ENCODE measurements around the gene HSP90B1.

The HSP90B1 gene

DNA sequence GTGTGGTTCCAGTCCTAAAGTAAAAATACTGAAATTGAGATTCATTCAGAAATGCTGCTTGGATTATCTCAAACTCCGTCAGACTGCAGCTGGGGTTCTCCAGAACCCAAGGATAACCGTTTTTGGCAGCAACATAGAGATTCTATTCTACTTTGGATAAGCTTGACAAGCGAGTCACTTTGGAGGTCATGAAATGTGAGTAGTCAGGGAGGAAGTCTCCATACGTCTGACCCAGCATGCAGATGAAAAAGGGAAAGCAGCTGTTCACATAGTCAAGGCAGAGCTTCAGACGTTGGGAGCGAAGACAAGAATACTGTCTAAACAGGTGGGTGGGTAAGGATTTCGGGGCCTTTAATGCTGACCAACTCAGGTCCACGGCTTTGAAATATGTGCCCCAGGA, 14.9 kb upstream of the HSP90B1 start (continued):
- no peak for TF ChIP-seq ZNF23 (tag by site-specific recombination; IDR thresholded peaks at IDR 0.05; ENCODE audit: borderline replicate concordance)
- no peak for TF ChIP-seq ZNF354C (tag by site-specific recombination; IDR thresholded peaks at IDR 0.05; ENCODE audit: borderline replicate concordance, low read depth)
- TF ChIP-seq ZNF157 (tag by site-specific recombination; IDR thresholded peaks at IDR 0.05) = no peak
- TF ChIP-seq, protein P1, sequence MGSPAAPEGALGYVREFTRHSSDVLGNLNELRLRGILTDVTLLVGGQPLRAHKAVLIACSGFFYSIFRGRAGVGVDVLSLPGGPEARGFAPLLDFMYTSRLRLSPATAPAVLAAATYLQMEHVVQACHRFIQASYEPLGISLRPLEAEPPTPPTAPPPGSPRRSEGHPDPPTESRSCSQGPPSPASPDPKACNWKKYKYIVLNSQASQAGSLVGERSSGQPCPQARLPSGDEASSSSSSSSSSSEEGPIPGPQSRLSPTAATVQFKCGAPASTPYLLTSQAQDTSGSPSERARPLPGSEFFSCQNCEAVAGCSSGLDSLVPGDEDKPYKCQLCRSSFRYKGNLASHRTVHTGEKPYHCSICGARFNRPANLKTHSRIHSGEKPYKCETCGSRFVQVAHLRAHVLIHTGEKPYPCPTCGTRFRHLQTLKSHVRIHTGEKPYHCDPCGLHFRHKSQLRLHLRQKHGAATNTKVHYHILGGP (tag by site-specific recombination; IDR thresholded peaks at IDR 0.05) = no peak
- no peak for TF ChIP-seq KLF8 (tag by site-specific recombination; IDR thresholded peaks at IDR 0.05)
- TF ChIP-seq, protein P2, sequence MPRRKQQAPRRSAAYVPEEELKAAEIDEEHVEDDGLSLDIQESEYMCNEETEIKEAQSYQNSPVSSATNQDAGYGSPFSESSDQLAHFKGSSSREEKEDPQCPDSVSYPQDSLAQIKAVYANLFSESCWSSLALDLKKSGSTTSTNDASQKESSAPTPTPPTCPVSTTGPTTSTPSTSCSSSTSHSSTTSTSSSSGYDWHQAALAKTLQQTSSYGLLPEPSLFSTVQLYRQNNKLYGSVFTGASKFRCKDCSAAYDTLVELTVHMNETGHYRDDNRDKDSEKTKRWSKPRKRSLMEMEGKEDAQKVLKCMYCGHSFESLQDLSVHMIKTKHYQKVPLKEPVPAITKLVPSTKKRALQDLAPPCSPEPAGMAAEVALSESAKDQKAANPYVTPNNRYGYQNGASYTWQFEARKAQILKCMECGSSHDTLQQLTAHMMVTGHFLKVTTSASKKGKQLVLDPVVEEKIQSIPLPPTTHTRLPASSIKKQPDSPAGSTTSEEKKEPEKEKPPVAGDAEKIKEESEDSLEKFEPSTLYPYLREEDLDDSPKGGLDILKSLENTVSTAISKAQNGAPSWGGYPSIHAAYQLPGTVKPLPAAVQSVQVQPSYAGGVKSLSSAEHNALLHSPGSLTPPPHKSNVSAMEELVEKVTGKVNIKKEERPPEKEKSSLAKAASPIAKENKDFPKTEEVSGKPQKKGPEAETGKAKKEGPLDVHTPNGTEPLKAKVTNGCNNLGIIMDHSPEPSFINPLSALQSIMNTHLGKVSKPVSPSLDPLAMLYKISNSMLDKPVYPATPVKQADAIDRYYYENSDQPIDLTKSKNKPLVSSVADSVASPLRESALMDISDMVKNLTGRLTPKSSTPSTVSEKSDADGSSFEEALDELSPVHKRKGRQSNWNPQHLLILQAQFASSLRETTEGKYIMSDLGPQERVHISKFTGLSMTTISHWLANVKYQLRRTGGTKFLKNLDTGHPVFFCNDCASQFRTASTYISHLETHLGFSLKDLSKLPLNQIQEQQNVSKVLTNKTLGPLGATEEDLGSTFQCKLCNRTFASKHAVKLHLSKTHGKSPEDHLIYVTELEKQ (tag by site-specific recombination; IDR thresholded peaks at IDR 0.05; ENCODE audit: borderline replicate concordance) = no peak

DNA sequence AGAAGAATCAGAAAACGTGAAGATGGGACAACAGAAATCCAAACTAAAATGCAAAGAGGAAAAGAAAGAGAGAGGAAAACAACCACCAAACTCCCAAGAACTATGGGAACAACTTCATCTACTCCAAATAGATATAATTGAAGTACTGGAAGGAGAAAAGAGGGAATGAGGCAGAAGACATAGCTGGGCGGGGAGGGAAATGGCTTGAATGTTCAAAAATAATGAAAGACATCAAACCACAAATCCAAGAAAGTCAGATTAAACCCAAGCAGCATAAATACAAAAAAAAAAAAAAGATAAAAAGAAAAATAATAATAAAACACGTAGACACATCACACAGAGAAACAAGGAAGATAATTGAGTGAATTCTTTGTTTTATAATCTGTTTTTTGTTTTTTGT, 12.3 kb upstream of the HSP90B1 start:
- no peak overlapping the region for H3K4me3 ChIP-seq (ENCODE audit: low read depth, low read length)
- POLR2A ChIA-PET = interaction anchor here (2.0 kb wide), 1 partner anchor 12 kb away, joined by 15 read pairs; the partner anchor contains the start of gene HSP90B1
- CTCF ChIA-PET = interaction anchor here (0.8 kb wide), 1 partner anchor 191 kb away, joined by 3 read pairs; no protein-coding TSS in a partner anchor
- no peak overlapping the region for H3K27ac ChIP-seq (ENCODE audit: extremely low read depth, low read depth, low read length)
- H3K36me3 ChIP-seq (ENCODE audit: control insufficient read depth in 2 of 2, insufficient read depth in 1 of 2, low read length in 2 of 2) = no peaks in the 10 kb centered on the region
- no peaks in the 10 kb centered on the region for H3K4me1 ChIP-seq (ENCODE audit: control insufficient read depth, insufficient read depth, low read length)
- H3K9me3 ChIP-seq (ENCODE audit: control insufficient read depth, insufficient read depth, low read depth, low read length) = no peaks in the 10 kb centered on the region
- no peak for TF ChIP-seq ZNF510 (tag by site-specific recombination; IDR thresholded peaks at IDR 0.05; ENCODE audit: insufficient replicate concordance)
- TF ChIP-seq ZNF558 (tag by site-specific recombination; IDR thresholded peaks at IDR 0.05) = peak; percentile 100

DNA sequence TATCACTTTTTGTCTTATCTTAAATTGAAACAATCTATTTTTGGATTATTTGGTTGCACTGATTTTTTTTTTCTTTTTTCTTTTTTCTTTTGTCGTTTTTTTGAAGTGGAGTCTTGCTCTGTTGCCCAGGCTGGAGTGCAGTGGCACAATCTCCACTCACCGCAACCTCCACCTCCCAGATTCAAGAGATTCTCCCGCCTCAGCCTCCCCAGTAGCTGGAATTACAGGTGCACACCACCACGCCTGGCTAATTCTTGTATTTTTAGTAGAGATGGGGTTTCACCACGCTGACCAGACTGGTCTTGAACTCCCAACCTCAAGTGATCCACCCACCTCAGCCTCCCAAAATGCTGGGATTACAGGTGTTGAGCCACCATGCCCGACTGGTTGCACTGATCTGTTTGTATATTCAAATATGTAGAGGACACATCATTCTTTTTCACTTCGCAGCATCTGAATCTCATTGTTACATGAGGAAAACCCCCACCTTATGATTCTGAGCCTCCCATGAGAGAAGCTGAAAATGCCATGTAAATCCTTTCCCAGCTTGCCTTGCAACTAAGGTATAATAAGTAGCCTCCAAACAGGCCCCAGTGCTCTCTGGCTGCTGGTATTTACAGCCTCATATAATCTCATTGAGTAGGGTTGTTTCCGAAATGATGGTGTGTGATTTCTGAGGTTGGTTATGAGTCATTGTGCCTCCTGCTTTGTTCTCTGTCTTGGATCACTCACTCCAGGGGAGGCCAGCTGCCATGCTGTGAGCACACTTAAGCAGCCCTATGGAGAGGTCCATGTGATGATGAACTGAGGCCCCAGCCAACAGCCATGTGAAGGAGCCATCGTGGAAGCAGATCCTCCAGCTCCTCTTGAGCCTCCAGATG, 5.2 kb upstream of the HSP90B1 start:
- POLR2A ChIA-PET = interaction anchor here (0.6 to 1.5 kb wide), 3 partner anchors 10 to 213 kb away, joined by 3 to 4 read pairs (median 3); partner anchors contain the start of genes NFYB and TDG
- Histone ChIP-seq H3K36me3 (ENCODE audit: control insufficient read depth in 2 of 2, insufficient read depth in 1 of 2, low read length in 2 of 2) (no peaks in the 10 kb centered on the region), H3K4me3 (ENCODE audit: low read depth, low read length) (no peak overlapping the region), H3K27ac (ENCODE audit: extremely low read depth, low read depth, low read length) (no peak overlapping the region), H3K9me3 (ENCODE audit: control insufficient read depth, insufficient read depth, low read depth, low read length) (no peaks in the 10 kb centered on the region), H3K4me1 (ENCODE audit: control insufficient read depth, insufficient read depth, low read length) (peaks cover 3% of the 10 kb centered on the region; the same call in 1 of the 2 replicates)
- CTCF ChIA-PET = interaction anchor here (1.1 kb wide), 1 partner anchor 46 kb away, joined by 4 read pairs; no protein-coding TSS in a partner anchor
- TF ChIP-seq, protein P3, sequence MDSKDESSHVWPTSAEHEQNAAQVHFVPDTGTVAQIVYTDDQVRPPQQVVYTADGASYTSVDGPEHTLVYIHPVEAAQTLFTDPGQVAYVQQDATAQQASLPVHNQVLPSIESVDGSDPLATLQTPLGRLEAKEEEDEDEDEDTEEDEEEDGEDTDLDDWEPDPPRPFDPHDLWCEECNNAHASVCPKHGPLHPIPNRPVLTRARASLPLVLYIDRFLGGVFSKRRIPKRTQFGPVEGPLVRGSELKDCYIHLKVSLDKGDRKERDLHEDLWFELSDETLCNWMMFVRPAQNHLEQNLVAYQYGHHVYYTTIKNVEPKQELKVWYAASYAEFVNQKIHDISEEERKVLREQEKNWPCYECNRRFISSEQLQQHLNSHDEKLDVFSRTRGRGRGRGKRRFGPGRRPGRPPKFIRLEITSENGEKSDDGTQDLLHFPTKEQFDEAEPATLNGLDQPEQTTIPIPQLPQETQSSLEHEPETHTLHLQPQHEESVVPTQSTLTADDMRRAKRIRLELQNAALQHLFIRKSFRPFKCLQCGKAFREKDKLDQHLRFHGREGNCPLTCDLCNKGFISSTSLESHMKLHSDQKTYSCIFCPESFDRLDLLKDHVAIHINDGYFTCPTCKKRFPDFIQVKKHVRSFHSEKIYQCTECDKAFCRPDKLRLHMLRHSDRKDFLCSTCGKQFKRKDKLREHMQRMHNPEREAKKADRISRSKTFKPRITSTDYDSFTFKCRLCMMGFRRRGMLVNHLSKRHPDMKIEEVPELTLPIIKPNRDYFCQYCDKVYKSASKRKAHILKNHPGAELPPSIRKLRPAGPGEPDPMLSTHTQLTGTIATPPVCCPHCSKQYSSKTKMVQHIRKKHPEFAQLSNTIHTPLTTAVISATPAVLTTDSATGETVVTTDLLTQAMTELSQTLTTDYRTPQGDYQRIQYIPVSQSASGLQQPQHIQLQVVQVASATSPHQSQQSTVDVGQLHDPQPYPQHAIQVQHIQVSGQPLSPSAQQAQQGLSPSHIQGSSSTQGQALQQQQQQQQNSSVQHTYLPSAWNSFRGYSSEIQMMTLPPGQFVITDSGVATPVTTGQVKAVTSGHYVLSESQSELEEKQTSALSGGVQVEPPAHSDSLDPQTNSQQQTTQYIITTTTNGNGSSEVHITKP (tag by site-specific recombination; IDR thresholded peaks at IDR 0.05) = peak; percentile 48
- TF ChIP-seq SP7 (tag by site-specific recombination; IDR thresholded peaks at IDR 0.05) (peak; percentile 86), FEZF1 (tag by site-specific recombination; IDR thresholded peaks at IDR 0.05) (no peak), BCL11A (tag by site-specific recombination; IDR thresholded peaks at IDR 0.05; ENCODE audit: low read depth) (no peak), ZNF394 (tag by site-specific recombination; IDR thresholded peaks at IDR 0.05; ENCODE audit: borderline replicate concordance) (peak; percentile 73; the same call in 1 of the 2 replicates), ZFP37 (tag by site-specific recombination; IDR thresholded peaks at IDR 0.05) (0 out of 2 replicates have a peak, but pooled peaks have one; percentile 23), ZNF138 (tag by site-specific recombination; IDR thresholded peaks at IDR 0.05; ENCODE audit: borderline replicate concordance) (no peak), ZEB2 (tag by site-specific recombination; IDR thresholded peaks at IDR 0.05) (peak; percentile 64; the same call in 1 of the 2 replicates), ZNF76 (tag by site-specific recombination; IDR thresholded peaks at IDR 0.05; ENCODE audit: borderline replicate concordance, low read depth) (no peak), YY2 (tag by site-specific recombination; IDR thresholded peaks at IDR 0.05) (0 out of 2 replicates have a peak, but pooled peaks have one; percentile 21)
- TF ChIP-seq, protein P4, sequence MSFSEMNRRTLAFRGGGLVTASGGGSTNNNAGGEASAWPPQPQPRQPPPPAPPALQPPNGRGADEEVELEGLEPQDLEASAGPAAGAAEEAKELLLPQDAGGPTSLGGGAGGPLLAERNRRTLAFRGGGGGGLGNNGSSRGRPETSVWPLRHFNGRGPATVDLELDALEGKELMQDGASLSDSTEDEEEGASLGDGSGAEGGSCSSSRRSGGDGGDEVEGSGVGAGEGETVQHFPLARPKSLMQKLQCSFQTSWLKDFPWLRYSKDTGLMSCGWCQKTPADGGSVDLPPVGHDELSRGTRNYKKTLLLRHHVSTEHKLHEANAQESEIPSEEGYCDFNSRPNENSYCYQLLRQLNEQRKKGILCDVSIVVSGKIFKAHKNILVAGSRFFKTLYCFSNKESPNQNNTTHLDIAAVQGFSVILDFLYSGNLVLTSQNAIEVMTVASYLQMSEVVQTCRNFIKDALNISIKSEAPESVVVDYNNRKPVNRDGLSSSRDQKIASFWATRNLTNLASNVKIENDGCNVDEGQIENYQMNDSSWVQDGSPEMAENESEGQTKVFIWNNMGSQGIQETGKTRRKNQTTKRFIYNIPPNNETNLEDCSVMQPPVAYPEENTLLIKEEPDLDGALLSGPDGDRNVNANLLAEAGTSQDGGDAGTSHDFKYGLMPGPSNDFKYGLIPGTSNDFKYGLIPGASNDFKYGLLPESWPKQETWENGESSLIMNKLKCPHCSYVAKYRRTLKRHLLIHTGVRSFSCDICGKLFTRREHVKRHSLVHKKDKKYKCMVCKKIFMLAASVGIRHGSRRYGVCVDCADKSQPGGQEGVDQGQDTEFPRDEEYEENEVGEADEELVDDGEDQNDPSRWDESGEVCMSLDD (tag by site-specific recombination; IDR thresholded peaks at IDR 0.05) = no peak
